HG03342 (cell line): Measurements from ENCODE around the gene FAF2.
"Not testable (repeated sequence)": the region's sequence is repeated elsewhere in the genome, so short reads cannot be mapped to it uniquely, and the experiment has no call there.

Source experiments
- ATAC-seq: cut with Tn5 transposase; IDR thresholded peaks from one replicate; pipeline ENCODE4 v1.9.1; 2021; ENCODE audit warnings: mild to moderate bottlenecking, moderate library complexity; ENCODE audit not compliant: unreplicated experiment

Gene FAF2

GRCh38 chr5:176454724-176455394 lies 6.7 kb downstream of the FAF2 start:
- no peak for ATAC-seq

DNA sequence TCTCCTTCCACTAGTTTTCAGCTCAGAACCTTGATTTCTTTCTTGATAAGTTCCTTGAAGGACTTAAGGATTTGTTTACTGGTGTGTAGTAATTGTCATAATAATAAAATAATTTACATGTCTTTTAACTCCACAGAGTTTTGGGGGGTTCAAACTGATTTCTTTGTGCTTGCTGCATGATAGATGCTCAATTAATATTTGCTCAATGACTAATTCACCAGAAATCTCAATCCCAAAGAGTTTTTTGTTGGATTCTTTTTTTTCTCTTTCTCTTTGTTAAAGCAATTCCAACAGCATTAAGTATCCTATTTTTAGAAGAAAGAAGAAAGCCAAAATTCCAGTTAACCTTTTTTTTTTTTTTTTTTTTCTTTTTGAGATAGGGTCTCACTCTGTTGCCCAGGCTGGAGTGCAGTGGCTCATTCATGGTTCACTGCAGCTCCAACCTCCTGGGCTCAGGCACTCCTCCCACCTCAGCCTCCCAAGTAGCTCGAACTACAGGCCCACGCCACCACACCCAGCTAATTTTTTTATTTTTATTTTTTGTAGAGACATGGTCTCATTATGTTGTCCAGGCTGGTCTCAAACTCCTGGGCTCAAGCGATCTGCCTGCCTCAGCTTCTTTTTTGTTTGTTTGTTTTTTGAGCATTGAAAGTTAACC lies 10.8 kb downstream of the FAF2 start:
- ATAC-seq: no peak

GRCh38 chr5:176461349-176461748 lies 13.2 kb downstream of the FAF2 start:
- no peak for ATAC-seq

- no peak for ATAC-seq
Measured at GRCh38 chr5:176463113-176463764, 15.1 kb downstream of the FAF2 start.

DNA sequence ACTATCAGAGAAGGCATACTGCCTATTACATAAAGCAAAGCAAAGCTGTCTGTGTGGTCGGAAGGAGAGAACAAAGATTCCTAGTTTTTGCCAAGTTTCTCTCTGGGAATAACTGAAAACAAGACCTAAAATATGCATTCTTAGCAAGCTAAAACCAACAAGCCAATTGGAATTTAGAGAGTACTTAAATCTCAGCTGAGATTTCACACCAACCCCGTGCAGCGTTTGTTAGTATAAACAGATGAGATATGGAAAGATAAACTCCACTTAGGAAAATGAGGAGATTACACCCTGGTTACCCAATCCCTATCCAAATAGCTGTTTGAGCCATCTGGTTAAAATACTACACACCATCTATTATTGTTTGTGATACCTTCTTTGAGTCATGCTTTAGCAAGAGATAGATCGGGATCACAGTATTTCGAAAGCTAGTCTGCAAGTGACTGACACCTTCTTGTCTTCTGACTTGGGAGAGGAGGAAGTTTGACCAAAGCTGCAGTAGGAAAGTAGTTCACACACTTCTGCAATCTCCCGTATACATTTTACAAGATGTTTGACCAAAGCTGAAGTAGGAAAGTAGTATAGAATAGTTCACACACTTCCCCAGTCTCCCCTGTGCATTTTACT lies 18.2 kb downstream of the FAF2 start:
- ATAC-seq: no peak

DNA sequence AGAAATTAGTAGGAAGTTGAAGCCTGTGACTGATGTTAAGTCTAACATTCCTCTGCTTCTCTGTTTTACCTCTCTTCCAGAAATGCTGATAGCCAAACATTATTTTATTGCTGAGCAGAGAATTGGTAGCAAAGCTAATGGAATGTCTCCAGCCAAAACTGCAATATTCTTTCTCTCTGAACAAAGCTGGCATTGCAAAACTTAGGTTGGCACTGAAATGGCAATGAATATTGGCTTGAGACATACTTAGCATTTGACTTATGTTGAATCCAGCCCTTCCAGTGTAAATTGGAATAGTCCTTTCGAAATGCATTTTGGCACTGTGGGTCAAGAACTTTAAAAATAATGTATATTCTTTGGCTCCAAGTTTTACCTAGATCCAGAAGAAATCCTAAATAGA lies 21.1 kb downstream of the FAF2 start:
- ATAC-seq: no peak

GRCh38 chr5:176470539-176470938 lies 22.4 kb downstream of the FAF2 start:
- no peak for ATAC-seq

GRCh38 chr5:176471098-176471497 lies 22.9 kb downstream of the FAF2 start:
- no peak for ATAC-seq

- ATAC-seq: no peak
Measured at GRCh38 chr5:176473335-176474006, 25.3 kb downstream of the FAF2 start.

DNA sequence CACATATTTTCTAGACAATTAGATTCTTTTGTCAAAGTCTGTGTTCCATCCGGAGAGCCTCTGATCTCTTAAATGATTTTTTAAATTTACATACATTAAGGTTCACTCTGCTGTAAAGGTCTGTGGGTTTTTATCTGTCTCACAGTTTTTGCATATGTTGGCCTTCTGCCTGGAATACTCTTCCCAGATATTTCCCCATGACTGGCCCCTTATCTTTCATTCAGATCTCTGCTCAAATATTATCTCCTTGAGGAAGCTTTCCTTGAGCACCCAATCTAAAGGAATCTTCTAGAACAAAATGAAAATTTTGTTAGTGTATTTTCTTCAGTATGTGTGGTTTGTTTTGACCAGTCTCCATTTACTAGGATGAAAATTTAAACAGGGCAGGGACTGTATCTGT lies 26.3 kb downstream of the FAF2 start:
- no peak for ATAC-seq

- no peak for ATAC-seq
Measured at GRCh38 chr5:176481711-176482110, 33.5 kb downstream of the FAF2 start.

- ATAC-seq: no peak
Measured at GRCh38 chr5:176485176-176485575, 37.0 kb downstream of the FAF2 start.

GRCh38 chr5:176486189-176486757 lies 38.1 kb downstream of the FAF2 start:
- no peak for ATAC-seq

DNA sequence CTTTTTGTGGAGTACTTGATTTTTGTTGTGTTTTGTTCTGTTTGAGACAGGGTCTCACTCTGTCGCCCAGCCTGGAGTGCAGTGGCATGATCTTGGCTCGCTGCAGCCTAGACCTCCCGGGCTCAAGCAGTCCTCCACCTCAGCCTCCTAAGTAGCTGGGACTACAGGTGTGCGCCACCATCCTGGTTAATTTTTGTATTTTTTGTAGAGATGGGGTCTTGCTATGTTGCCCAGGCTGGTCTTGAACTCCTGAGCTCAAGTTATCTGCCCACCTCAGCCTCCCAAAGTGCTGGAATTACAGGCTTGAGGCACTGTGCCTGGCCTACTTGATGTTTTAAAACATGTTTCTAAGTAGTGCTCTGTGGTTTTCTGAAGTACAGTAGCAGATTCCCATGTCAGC lies 39.0 kb downstream of the FAF2 start:
- ATAC-seq: not testable (repeated sequence)

DNA sequence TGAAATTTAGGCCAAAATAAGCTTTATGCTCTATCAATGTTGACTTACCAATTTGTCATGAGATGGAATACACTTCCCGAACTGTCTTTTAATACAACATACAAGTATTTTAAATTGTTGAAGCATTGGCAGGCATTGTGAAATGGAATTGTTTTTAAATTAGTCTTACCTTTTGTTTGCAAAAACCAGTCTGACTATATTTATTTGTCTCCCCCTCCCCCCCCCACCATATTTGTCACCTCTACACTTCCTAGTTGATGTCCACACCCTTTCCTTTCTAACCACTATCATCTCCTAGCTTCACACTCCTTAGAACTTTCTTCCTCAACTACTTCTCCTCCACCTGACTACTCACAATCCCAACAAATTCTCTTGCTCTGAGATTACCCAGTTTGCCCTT lies 40.9 kb downstream of the FAF2 start:
- ATAC-seq: no peak

DNA sequence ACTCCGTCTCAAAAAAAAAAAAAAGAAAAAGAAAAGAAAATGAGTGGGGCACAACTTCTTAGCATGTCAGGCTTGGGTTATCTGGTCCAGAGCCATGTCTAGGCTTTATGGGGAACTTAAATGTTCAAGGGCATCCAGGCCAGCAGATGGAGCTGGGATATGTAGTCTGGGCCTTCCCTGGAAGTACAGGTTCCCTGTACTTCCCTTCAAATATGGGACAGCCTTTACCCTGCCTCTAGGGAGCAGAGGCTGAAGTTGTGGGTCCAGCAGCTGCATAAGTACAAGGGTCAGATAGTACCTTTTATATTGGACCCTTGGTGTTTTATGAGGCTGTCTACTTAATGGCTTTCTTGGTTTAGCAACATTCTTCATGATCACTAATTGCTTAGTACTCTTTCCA lies 42.1 kb downstream of the FAF2 start:
- ATAC-seq: no peak

DNA sequence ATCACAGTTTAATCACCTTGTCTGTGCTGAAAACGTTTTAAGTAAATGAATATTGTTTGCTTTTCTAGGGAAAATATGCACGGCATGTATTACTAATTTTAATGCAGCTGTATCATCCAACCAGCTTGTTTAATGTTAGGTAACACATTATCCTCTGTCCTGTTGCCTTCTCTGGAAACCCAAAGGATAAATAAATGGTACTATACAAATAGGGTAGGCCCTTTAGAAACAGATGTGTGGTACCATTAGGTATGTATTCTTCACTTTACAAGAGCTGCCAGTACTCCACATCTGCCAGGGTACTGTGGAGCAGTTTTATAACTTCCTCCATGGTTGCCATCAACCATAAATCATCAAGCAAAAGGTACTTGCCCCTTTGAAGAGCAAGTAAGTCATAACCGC lies 42.9 kb downstream of the FAF2 start:
- no peak for ATAC-seq

DNA sequence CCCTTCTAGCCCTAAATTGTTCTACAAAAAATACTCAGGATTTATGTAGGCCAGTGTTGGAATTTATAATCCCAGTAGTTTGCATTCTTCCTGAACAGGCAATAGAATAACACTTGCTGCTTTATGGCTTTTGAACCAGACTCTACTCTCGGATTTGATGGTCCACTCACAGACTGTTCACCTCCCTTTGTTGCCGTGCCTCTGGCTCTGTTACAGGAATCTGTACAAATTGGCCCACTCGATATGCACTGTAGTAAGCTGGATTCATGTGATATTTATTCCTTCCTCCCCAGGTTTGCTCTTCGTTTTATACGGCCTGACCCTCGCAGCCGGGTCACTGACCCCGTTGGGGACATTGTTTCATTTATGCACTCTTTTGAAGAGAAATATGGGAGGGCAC lies 43.7 kb downstream of the FAF2 start:
- ATAC-seq: no peak

DNA sequence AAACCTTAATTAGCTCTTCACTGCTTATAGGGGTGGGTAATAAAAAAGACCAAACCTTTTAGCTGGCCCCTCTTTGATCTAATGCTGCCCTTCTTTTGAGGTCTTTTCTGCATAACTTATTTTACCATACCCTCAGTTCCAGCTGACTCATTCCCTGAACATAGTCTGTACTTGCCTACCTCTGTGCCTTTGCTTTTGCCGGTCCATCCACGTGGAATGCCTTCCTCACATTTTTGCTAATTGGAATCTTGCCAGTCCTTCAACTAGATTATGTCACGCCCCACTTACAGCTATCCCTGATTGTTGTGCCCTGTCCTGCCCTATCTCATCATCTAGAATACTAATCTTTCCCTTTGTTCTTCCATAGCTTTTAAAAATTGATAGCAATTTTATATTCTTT lies 44.2 kb downstream of the FAF2 start:
- no peak for ATAC-seq

DNA sequence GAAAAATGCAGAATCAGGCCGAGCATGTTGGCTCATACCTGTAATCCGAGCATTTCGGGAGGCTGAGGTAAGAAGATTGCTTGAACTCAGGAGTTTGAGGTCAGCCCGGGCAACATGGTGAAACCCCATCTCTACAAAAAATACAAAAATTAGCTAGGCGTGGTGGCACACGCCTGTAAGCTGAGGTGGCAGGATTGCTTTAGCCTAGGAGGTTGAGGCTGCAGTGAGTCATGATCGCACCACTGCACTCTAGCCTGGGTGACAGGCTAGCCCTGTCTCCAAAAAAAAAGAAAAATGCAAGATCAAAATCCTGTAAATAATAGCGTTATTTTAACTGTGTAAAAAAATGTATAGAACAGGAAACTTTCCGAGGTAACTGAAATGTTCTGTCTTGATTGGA lies 49.7 kb downstream of the FAF2 start:
- no peak for ATAC-seq

DNA sequence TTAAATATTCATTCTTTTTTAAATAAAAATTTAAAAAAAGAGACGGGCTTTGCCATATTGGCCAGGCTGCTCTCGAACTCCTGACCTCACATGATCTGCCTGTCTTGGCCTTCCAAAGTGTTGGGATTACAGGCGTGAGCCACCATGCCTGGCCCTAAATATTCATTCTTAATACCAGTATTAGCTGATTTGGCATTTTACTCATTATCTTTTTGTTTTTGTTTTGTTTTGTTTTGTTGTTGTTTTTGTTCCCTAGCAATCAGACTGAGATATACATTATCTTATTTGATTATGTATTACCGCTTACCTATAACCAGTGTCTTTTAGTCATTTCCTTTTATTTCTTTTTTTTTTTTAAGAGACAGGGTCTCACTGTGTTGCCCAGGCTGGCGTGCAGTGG lies 51.1 kb downstream of the FAF2 start:
- ATAC-seq: no peak
